OCI-LY1 (cell line): Measurements from ENCODE around the gene TNFSF4.

Experiments
- H2AFZ ChIP-seq: fragments of 200-600 bp; sonication (generic), shearing (Covaris generic); 2 replicates; pipeline ENCODE4 v1.6.0; 2014; ENCODE audit warnings: antibody characterized with exemption, mild to moderate bottlenecking, low read length
- H3F3A ChIP-seq: fragments of 200-600 bp; sonication (generic), shearing (Covaris generic); 2 replicates; pipeline ENCODE4 v1.6.0; 2014; ENCODE audit warnings: mild to moderate bottlenecking, antibody characterized with exemption, low read length, moderate library complexity; ENCODE audit not compliant: insufficient read depth
- H3K27ac ChIP-seq: fragments of 200-600 bp; sonication (generic); 2 replicates; pipeline ENCODE4 v1.5.1; 2014; ENCODE audit warnings: low read length, mixed run types, mild to moderate bottlenecking, low read depth; ENCODE audit not compliant: poor library complexity, severe bottlenecking
- H3K27me3 ChIP-seq: fragments of 200-600 bp; sonication (generic); 2 replicates; pipeline ENCODE4 v1.6.0; 2014; ENCODE audit warnings: antibody characterized with exemption, mild to moderate bottlenecking, low read length, moderate library complexity; ENCODE audit not compliant: insufficient read depth
- H3K36me3 ChIP-seq: fragments of 200-600 bp; sonication (generic); 2 replicates; pipeline ENCODE4 v1.6.1; 2014; ENCODE audit warnings: mild to moderate bottlenecking, antibody characterized with exemption, low read length, moderate library complexity, mixed read lengths; ENCODE audit not compliant: insufficient read depth
- H3K4me1 ChIP-seq: fragments of 200-600 bp; sonication (generic); 2 replicates; pipeline ENCODE4 v1.5.1; 2014; ENCODE audit warnings: mild to moderate bottlenecking, low read length, moderate library complexity; ENCODE audit not compliant: insufficient read depth, severe bottlenecking
- H3K4me2 ChIP-seq: fragments of 200-600 bp; sonication (generic), shearing (Covaris generic); 2 replicates; pipeline ENCODE4 v1.6.1; 2014; ENCODE audit warnings: low read length
- H3K4me3 ChIP-seq: fragments of 200-600 bp; sonication (generic); 2 replicates; pipeline ENCODE4 v1.5.1; 2014; ENCODE audit warnings: low read length, low read depth, mild to moderate bottlenecking, mixed read lengths; ENCODE audit not compliant: poor library complexity, severe bottlenecking
- H3K79me2 ChIP-seq: fragments of 200-600 bp; shearing (Covaris generic); 2 replicates; pipeline ENCODE4 v1.6.1; 2016; ENCODE audit warnings: mixed run types, low read length, mixed read lengths; ENCODE audit not compliant: insufficient read depth
- H3K9ac ChIP-seq: fragments of 200-600 bp; sonication (generic), shearing (Covaris generic); 2 replicates; pipeline ENCODE4 v1.6.1; 2014; ENCODE audit warnings: mild to moderate bottlenecking, low read length, mixed read lengths
- H3K9me2 ChIP-seq: fragments of 200-600 bp; sonication (generic), shearing (Covaris generic); 2 replicates; pipeline ENCODE4 v1.6.1; 2014; ENCODE audit warnings: low read depth, mild to moderate bottlenecking, low read length, mixed read lengths
- H3K9me3 ChIP-seq: fragments of 200-600 bp; shearing (Covaris generic); 2 replicates; pipeline ENCODE4 v1.6.1; 2014; ENCODE audit warnings: low read length, mixed read lengths
- H4K20me1 ChIP-seq: fragments of 200-600 bp; sonication (generic), shearing (Covaris generic); 2 replicates; pipeline ENCODE4 v1.6.0; 2016; ENCODE audit warnings: mild to moderate bottlenecking, low read length; ENCODE audit not compliant: insufficient read depth
- CTCF ChIP-seq: fragments of 200-600 bp; sonication (generic), shearing (Covaris generic); IDR thresholded peaks from 2 replicates; pipeline ENCODE4 v1.5.1; 2017; ENCODE audit warnings: mild to moderate bottlenecking, antibody characterized with exemption, low read length, moderate library complexity, mixed read lengths
- EZH2 ChIP-seq: fragments of 200-600 bp; sonication (generic), shearing (Covaris generic); IDR thresholded peaks from 2 replicates; pipeline ENCODE4 v1.8.0; 2017; ENCODE audit warnings: borderline replicate concordance, mixed run types, mild to moderate bottlenecking, antibody characterized with exemption, low read length, moderate library complexity, mixed read lengths

Gene TNFSF4

GRCh38 chr1:173243300-173243699 is 36.2 kb upstream of the TNFSF4 start:
- Histone ChIP-seq H3K36me3 (no peaks in the 10 kb centered on the region), H3K27me3 (no peaks in the 10 kb centered on the region), H3K4me1 (no peaks in the 10 kb centered on the region), H3K9me3 (no peaks in the 10 kb centered on the region), H3K27ac (no peak overlapping the region), H3F3A (no peaks in the 10 kb centered on the region), H3K9me2 (no peaks in the 10 kb centered on the region), H2AFZ (no peak overlapping the region), H4K20me1 (no peaks in the 10 kb centered on the region), H3K9ac (no peak overlapping the region), H3K4me2 (no peak overlapping the region), H3K79me2 (no peaks in the 10 kb centered on the region), H3K4me3 (no peak overlapping the region)
- TF ChIP-seq CTCF (no peak), EZH2 (no peak)

GRCh38 chr1:173241528-173242347 is 34.6 kb upstream of the TNFSF4 start:
- no peaks in the 10 kb centered on the region for H3K9me3 ChIP-seq
- H3F3A ChIP-seq = no peaks in the 10 kb centered on the region
- no peak for TF ChIP-seq EZH2
- TF ChIP-seq CTCF = no peak
- H3K27ac ChIP-seq = no peak overlapping the region
- no peak overlapping the region for H2AFZ ChIP-seq
- no peaks in the 10 kb centered on the region for H3K27me3 ChIP-seq
- H3K4me3 ChIP-seq = no peak overlapping the region
- no peaks in the 10 kb centered on the region for H3K79me2 ChIP-seq
- no peaks in the 10 kb centered on the region for H3K9me2 ChIP-seq
- H3K4me1 ChIP-seq = no peaks in the 10 kb centered on the region
- H3K4me2 ChIP-seq = no peak overlapping the region
- H3K36me3 ChIP-seq = no peaks in the 10 kb centered on the region
- H4K20me1 ChIP-seq = no peaks in the 10 kb centered on the region
- H3K9ac ChIP-seq = no peak overlapping the region

- no peak overlapping the region for H3K9ac ChIP-seq
- no peak overlapping the region for H2AFZ ChIP-seq
- no peaks in the 10 kb centered on the region for H3K36me3 ChIP-seq
- H4K20me1 ChIP-seq = no peaks in the 10 kb centered on the region
- no peaks in the 10 kb centered on the region for H3K27me3 ChIP-seq
- no peak overlapping the region for H3K4me2 ChIP-seq
- H3K4me1 ChIP-seq = no peaks in the 10 kb centered on the region
- no peaks in the 10 kb centered on the region for H3K79me2 ChIP-seq
- TF ChIP-seq CTCF (no peak), EZH2 (no peak)
- no peak overlapping the region for H3K4me3 ChIP-seq
- H3K9me3 ChIP-seq = no peaks in the 10 kb centered on the region
- no peaks in the 10 kb centered on the region for H3F3A ChIP-seq
- no peak overlapping the region for H3K27ac ChIP-seq
- no peaks in the 10 kb centered on the region for H3K9me2 ChIP-seq
Observed at GRCh38 chr1:173240609-173241008, 33.5 kb upstream of the TNFSF4 start.
